Neural cell (in vitro differentiated cells): ENCODE results near the gene FOXO4. TPM values are rescaled to one million over a fixed set of nuclear protein-coding genes. Genes with fewer than 3 reads are reported as not detected.

Experiments used
- H2AFZ ChIP-seq: fragments of 200-600, 300-800 bp; sonication (generic), shearing (Covaris generic); 2 replicates; pipeline ENCODE4 v1.6.0; 2014; ENCODE audit warnings: low read depth, mild to moderate bottlenecking, antibody characterized with exemption, low read length, moderate library complexity
- H3F3A ChIP-seq: fragments of 200-600 bp; shearing (Covaris generic); 2 replicates; pipeline ENCODE4 v1.6.1; 2016; ENCODE audit warnings: mild to moderate bottlenecking, moderate library complexity, mixed read lengths, antibody characterized with exemption, low read length; ENCODE audit not compliant: insufficient read depth, poor library complexity, severe bottlenecking
- H3K27ac ChIP-seq: fragments of 200-600, 300-800 bp; sonication (generic), shearing (Covaris generic); 2 replicates; pipeline ENCODE4 v1.5.1; 2014; ENCODE audit warnings: mild to moderate bottlenecking, low read length, moderate library complexity
- H3K27me3 ChIP-seq: fragments of 300-800, 200-600 bp; sonication (generic), shearing (Covaris generic); 2 replicates; pipeline ENCODE4 v1.6.0; 2014; ENCODE audit warnings: mild to moderate bottlenecking, low read depth, low read length, moderate library complexity; ENCODE audit not compliant: insufficient read depth
- H3K36me3 ChIP-seq: fragments of 300-800, 200-600 bp; sonication (generic), shearing (Covaris generic); 2 replicates; pipeline ENCODE4 v1.5.1; 2014; ENCODE audit warnings: mild to moderate bottlenecking, antibody characterized with exemption, low read length, moderate library complexity; ENCODE audit not compliant: insufficient read depth
- H3K4me2 ChIP-seq: fragments of 300-800, 200-600 bp; sonication (generic), shearing (Covaris generic); 2 replicates; pipeline ENCODE4 v1.6.0; 2014; ENCODE audit warnings: mild to moderate bottlenecking, low read length
- H3K4me3 ChIP-seq: fragments of 300-800, 200-600 bp; sonication (generic), shearing (Covaris generic); 2 replicates; pipeline ENCODE4 v1.5.1; 2014; ENCODE audit warnings: mild to moderate bottlenecking, low read length, moderate library complexity
- H3K79me2 ChIP-seq: fragments of 200-600 bp; shearing (Covaris generic); replicated peaks from 2 replicates; pipeline ENCODE4 v1.6.0; 2014; ENCODE audit warnings: mild to moderate bottlenecking, low read length, moderate library complexity; ENCODE audit not compliant: insufficient read depth
- H3K9ac ChIP-seq: fragments of 300-800, 200-600 bp; sonication (generic), shearing (Covaris generic); 2 replicates; pipeline ENCODE4 v1.6.1; 2016; ENCODE audit warnings: mild to moderate bottlenecking, low read length, mixed read lengths
- H3K9me2 ChIP-seq: fragments of 200-600 bp; shearing (Covaris generic); 2 replicates; pipeline ENCODE4 v1.6.1; 2016; ENCODE audit warnings: mild to moderate bottlenecking, low read length, mixed read lengths; ENCODE audit not compliant: insufficient read depth
- H3K9me3 ChIP-seq: fragments of 200-600, 300-800 bp; sonication (generic), shearing (Covaris generic); 2 replicates; pipeline ENCODE4 v1.6.1; 2016; ENCODE audit warnings: mild to moderate bottlenecking, mixed run types, low read length, moderate library complexity, mixed read lengths
- H4K20me1 ChIP-seq: fragments of 200-600 bp; shearing (Covaris generic); 2 replicates; pipeline ENCODE4 v1.6.1; 2016; ENCODE audit warnings: mild to moderate bottlenecking, mixed run types; ENCODE audit not compliant: insufficient read depth
- EP300 ChIP-seq: fragments of 450-650 bp; conservative IDR thresholded peaks from 2 replicates; pipeline ENCODE4 v1.6.1; 2014; ENCODE audit warnings: antibody characterized with exemption, mild to moderate bottlenecking, moderate library complexity; ENCODE audit not compliant: poor library complexity, severe bottlenecking
- EZH2 ChIP-seq: fragments of 200-600, 300-800 bp; shearing (Covaris generic), sonication (generic); IDR thresholded peaks from 2 replicates; pipeline ENCODE4 v1.6.1; 2014; ENCODE audit warnings: antibody characterized with exemption, low read length, borderline replicate concordance, mild to moderate bottlenecking; ENCODE audit not compliant: insufficient read depth, poor library complexity, severe bottlenecking
- MXI1 ChIP-seq: fragments of 450-650 bp; conservative IDR thresholded peaks from 2 replicates; pipeline ENCODE4 v1.6.1; 2014; ENCODE audit warnings: antibody characterized with exemption, mild to moderate bottlenecking; ENCODE audit not compliant: poor library complexity, severe bottlenecking
- POLR2AphosphoS5 ChIP-seq: IDR thresholded peaks from 2 replicates; pipeline ENCODE4 v1.6.1; 2012
- RAD21 ChIP-seq: fragments of 450-650 bp; conservative IDR thresholded peaks from 2 replicates; pipeline ENCODE4 v1.6.1; 2014; ENCODE audit warnings: antibody characterized with exemption, mild to moderate bottlenecking, moderate library complexity
- REST ChIP-seq: IDR thresholded peaks from 2 replicates; pipeline ENCODE4 v1.6.1; 2012; ENCODE audit warnings: borderline replicate concordance
- SMC3 ChIP-seq: fragments of 450-650 bp; conservative IDR thresholded peaks from 2 replicates; pipeline ENCODE4 v1.6.1; 2014; ENCODE audit warnings: antibody characterized with exemption, mild to moderate bottlenecking, moderate library complexity; ENCODE audit not compliant: poor library complexity
- TAF1 ChIP-seq: IDR thresholded peaks from 2 replicates; pipeline ENCODE4 v1.6.1; 2012; ENCODE audit warnings: low read depth
- polyA plus RNA-seq: library from polyadenylated mRNA; depleted of rRNA; stranded (reverse); fragments of >200 nt; gene quantifications from 2 replicates; pipeline ENCODE4 v1.2.3, GENCODE V29; 2014
- TF ChIP-seq, protein P1 (sequence below): fragments of 450-650 bp; IDR thresholded peaks from 2 replicates; pipeline ENCODE4 v1.5.1; 2014; ENCODE audit warnings: antibody characterized with exemption, mild to moderate bottlenecking, moderate library complexity; ENCODE audit not compliant: poor library complexity, severe bottlenecking

The FOXO4 gene
- polyA plus RNA-seq, 1 donor from 2014 or later: 1.9 TPM

DNA sequence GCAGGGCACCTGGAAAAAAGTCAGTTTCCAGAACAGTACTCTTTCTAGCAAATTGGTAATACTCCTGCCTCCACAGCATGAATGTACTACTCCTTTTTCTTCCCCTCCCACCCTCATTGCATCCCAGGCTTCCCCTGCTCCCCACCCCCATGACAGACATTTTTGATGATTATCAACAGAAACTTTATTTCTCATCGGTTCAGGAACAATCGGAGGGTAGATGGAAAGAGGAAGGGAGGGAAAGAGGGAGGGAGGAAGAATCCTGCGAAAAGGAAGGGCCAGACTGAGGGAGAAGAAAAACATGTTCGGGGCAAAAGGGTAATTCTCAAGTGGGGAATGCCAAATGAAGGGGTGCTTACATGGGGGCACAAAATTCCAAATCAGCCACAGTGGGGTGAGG is 11.6 kb downstream of the FOXO4 start:
- no peak overlapping the region for H3K9ac ChIP-seq
- no peaks in the 10 kb centered on the region for H3K27me3 ChIP-seq
- H3K4me2 ChIP-seq: no peak overlapping the region
- H3F3A ChIP-seq: no peaks in the 10 kb centered on the region
- no peak overlapping the region for H3K27ac ChIP-seq
- no peaks in the 10 kb centered on the region for H3K9me2 ChIP-seq
- H4K20me1 ChIP-seq: no peaks in the 10 kb centered on the region
- TF ChIP-seq EP300 (no peak), TAF1 (no peak), RAD21 (no peak), POLR2AphosphoS5 (no peak), EZH2 (no peak), SMC3 (no peak), MXI1 (no peak), REST (no peak)
- TF ChIP-seq, protein P1, sequence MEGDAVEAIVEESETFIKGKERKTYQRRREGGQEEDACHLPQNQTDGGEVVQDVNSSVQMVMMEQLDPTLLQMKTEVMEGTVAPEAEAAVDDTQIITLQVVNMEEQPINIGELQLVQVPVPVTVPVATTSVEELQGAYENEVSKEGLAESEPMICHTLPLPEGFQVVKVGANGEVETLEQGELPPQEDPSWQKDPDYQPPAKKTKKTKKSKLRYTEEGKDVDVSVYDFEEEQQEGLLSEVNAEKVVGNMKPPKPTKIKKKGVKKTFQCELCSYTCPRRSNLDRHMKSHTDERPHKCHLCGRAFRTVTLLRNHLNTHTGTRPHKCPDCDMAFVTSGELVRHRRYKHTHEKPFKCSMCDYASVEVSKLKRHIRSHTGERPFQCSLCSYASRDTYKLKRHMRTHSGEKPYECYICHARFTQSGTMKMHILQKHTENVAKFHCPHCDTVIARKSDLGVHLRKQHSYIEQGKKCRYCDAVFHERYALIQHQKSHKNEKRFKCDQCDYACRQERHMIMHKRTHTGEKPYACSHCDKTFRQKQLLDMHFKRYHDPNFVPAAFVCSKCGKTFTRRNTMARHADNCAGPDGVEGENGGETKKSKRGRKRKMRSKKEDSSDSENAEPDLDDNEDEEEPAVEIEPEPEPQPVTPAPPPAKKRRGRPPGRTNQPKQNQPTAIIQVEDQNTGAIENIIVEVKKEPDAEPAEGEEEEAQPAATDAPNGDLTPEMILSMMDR: no peak
- H3K9me3 ChIP-seq: no peaks in the 10 kb centered on the region
- H2AFZ ChIP-seq: no peak overlapping the region
- H3K4me3 ChIP-seq: no peak overlapping the region
- H3K36me3 ChIP-seq: no peaks in the 10 kb centered on the region
- H3K79me2 ChIP-seq: no peaks in the 10 kb centered on the region

DNA sequence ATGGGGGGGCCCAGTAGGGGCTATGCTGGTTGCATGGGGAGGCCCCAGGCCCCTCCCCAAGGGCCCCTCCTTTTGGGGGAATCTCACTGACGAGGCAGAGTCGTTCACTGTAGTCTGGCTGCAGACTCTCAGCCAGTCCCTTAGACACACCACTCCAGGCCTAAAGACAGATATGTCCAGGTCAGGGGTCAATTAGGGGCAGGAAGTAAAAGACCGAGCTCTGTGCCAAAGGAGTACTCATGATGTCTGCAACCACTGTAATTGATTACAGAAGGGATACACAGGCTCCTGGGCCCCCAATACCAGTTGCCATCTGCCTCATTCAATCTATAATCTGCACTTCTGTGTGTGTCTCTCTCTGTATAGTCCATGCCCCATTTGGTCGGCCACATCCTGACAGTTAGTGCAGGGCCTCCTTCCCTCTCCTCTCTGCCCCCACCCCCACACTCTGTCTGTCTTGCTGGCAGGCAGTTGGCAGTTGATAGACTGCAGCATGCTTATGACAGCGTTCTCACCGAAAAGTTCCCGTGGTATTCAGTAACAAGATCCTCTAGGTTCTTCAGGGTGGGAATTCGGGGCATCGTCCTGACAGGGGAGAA is 12.2 kb downstream of the FOXO4 start:
- no peak overlapping the region for H3K9ac ChIP-seq
- no peaks in the 10 kb centered on the region for H3F3A ChIP-seq
- H3K27me3 ChIP-seq: no peaks in the 10 kb centered on the region
- TF ChIP-seq TAF1 (no peak), SMC3 (no peak), POLR2AphosphoS5 (no peak), EZH2 (no peak), EP300 (no peak), REST (no peak), RAD21 (no peak), MXI1 (no peak)
- TF ChIP-seq, protein P1: no peak
- H3K9me2 ChIP-seq: no peaks in the 10 kb centered on the region
- no peaks in the 10 kb centered on the region for H3K9me3 ChIP-seq
- H3K79me2 ChIP-seq: no peaks in the 10 kb centered on the region
- no peak overlapping the region for H3K27ac ChIP-seq
- no peak overlapping the region for H3K4me3 ChIP-seq
- H4K20me1 ChIP-seq: no peaks in the 10 kb centered on the region
- no peak overlapping the region for H3K4me2 ChIP-seq
- no peak overlapping the region for H2AFZ ChIP-seq
- no peaks in the 10 kb centered on the region for H3K36me3 ChIP-seq
